HCT116 (cell line): ENCODE results near the gene SLFNL1. TPM values are rescaled to one million over a fixed set of nuclear protein-coding genes. Genes with fewer than 3 reads are reported as not detected.

Experiments
- ATAC-seq: fragments of 200-7000 bp; cut with Tn5 transposase; 2 replicates; pipeline ENCODE4 v1.9.1; 2020; ENCODE audit warnings: mild to moderate bottlenecking, moderate library complexity
- BruUV-seq: library from RNA; stranded (reverse); fragments of 400-500 nt; replicated peaks from 2 replicates; lab custom pipeline; 2021; lab: Mats Ljungman, UMichigan
- CTCF ChIA-PET: fragments of 300-600 bp; sonication (Branson Sonifier 250); formaldehyde crosslinking; loops from one replicate; lab custom pipeline; 2021; ENCODE audit warnings: antibody characterized with exemption; lab: Charles Lee
- POLR2A ChIA-PET: fragments of 300-600, 350-600 bp; sonication (Branson Sonifier 250); formaldehyde crosslinking; loops from one replicate; lab custom pipeline; 2021; ENCODE audit warnings: antibody characterized with exemption; lab: Charles Lee
- RAD21 ChIA-PET, 2 experiments: fragments of 300-600 bp; sonication (Branson Sonifier 250); formaldehyde crosslinking; loops; one replicate each; lab custom pipeline; 2023; ENCODE audit warnings: low total read pairs in 2 of 2; ENCODE audit not compliant: uncharacterized antibody in 2 of 2, unreplicated experiment in 2 of 2, low non-redundant PET in 1 of 2; lab: Charles Lee
- DNase-seq: peaks from one replicate; pipeline ENCODE4 v3.0.0-alpha.2; 2010; ENCODE audit warnings: low read depth, low spot score
- H2AFZ ChIP-seq: fragments of 200-600 bp; shearing (Covaris generic), sonication (generic); 2 replicates; pipeline ENCODE4 v1.6.1; 2017; ENCODE audit warnings: low read depth, mixed run types, mixed read lengths, antibody characterized with exemption, low read length; ENCODE audit not compliant: poor library complexity, severe bottlenecking
- H3K27ac ChIP-seq: 2 replicates; pipeline ENCODE4 v1.5.1; 2012; ENCODE audit warnings: low read depth, low read length
- H3K27me3 ChIP-seq: fragments of 200-600 bp; sonication (generic); 2 replicates; pipeline ENCODE4 v1.6.1; 2016; ENCODE audit warnings: mixed run types, low read length, mixed read lengths; ENCODE audit not compliant: insufficient read depth
- H3K36me3 ChIP-seq, 2 experiments: fragments of 200-500 bp in 1 of 2; fragments of 200-600 bp in 1 of 2; sonication (Bioruptor generic) in 1 of 2; sonication (generic) in 1 of 2; 2 replicates each; pipeline versions ENCODE4 v1.5.1 to v1.6.1; 2014 to 2016; ENCODE audit warnings: low read length in 2 of 2, inconsistent platforms in 1 of 2, mixed read lengths in 1 of 2, mixed run types in 1 of 2; ENCODE audit not compliant: insufficient read depth in 2 of 2, control insufficient read depth in 1 of 2
- H3K4me1 ChIP-seq, 2 experiments: fragments of 200-600 bp in 1 of 2; sonication (generic) in 1 of 2; 2 replicates each; pipeline versions ENCODE4 v1.5.1 to v1.6.1; 2012 to 2017; ENCODE audit warnings: low read length in 2 of 2, inconsistent platforms in 1 of 2, mild to moderate bottlenecking in 1 of 2, mixed read lengths in 1 of 2, mixed run types in 1 of 2, moderate library complexity in 1 of 2; ENCODE audit not compliant: insufficient read depth in 2 of 2, control insufficient read depth in 1 of 2
- H3K4me2 ChIP-seq: fragments of 200-600 bp; sonication (generic); 2 replicates; pipeline ENCODE4 v1.6.1; 2017; ENCODE audit warnings: mixed run types, low read length, mixed read lengths
- H3K4me3 ChIP-seq, 2 experiments: fragments of 200-600 bp in 1 of 2; sonication (generic) in 1 of 2; replicated peaks in 1 of 2; 2 replicates each; pipeline ENCODE4 v1.5.1; 2011 to 2016; ENCODE audit warnings: low read length in 2 of 2, control low read depth in 1 of 2, low read depth in 1 of 2, mild to moderate bottlenecking in 1 of 2, mixed read lengths in 1 of 2, mixed run types in 1 of 2
- H3K79me2 ChIP-seq: fragments of 200-600 bp; sonication (generic); 2 replicates; pipeline ENCODE4 v1.6.1; 2017; ENCODE audit warnings: mild to moderate bottlenecking, mixed run types, low read length, moderate library complexity, mixed read lengths; ENCODE audit not compliant: insufficient read depth
- H3K9ac ChIP-seq: fragments of 200-600 bp; sonication (generic); 2 replicates; pipeline ENCODE4 v1.6.1; 2016; ENCODE audit warnings: low read length, mixed read lengths
- H3K9me2 ChIP-seq: fragments of 200-600 bp; sonication (generic), shearing (Covaris generic); 2 replicates; pipeline ENCODE4 v1.6.1; 2017; ENCODE audit warnings: mixed run types, mild to moderate bottlenecking, moderate library complexity; ENCODE audit not compliant: insufficient read depth
- H3K9me3 ChIP-seq, 2 experiments: fragments of 200-500 bp in 1 of 2; fragments of 200-600 bp in 1 of 2; sonication (Bioruptor generic) in 1 of 2; sonication (generic) in 1 of 2; 2 replicates each; pipeline ENCODE4 v1.6.1; 2014 to 2017; ENCODE audit warnings: low read length in 2 of 2, mixed read lengths in 2 of 2, inconsistent platforms in 1 of 2, low read depth in 1 of 2, mild to moderate bottlenecking in 1 of 2, mixed run types in 1 of 2, moderate library complexity in 1 of 2; ENCODE audit not compliant: control insufficient read depth in 1 of 2, insufficient read depth in 1 of 2
- H4K20me1 ChIP-seq: fragments of 200-600 bp; sonication (generic), shearing (Covaris generic); 2 replicates; pipeline ENCODE4 v1.6.1; 2017; ENCODE audit warnings: mixed run types, mild to moderate bottlenecking, moderate library complexity; ENCODE audit not compliant: insufficient read depth
- ATF3 ChIP-seq: IDR thresholded peaks from 2 replicates; pipeline ENCODE4 v1.6.1; 2012
- CBX3 ChIP-seq: IDR thresholded peaks from 2 replicates; pipeline ENCODE4 v1.6.1; 2012; ENCODE audit warnings: low read depth
- CEBPB ChIP-seq: IDR thresholded peaks from 2 replicates; pipeline ENCODE4 v1.6.1; 2012; ENCODE audit warnings: low read depth
- CTCF ChIP-seq, 3 experiments: fragments of 200-600 bp in 1 of 3; sonication (generic) in 1 of 3; IDR thresholded peaks in 2 of 3; conservative IDR thresholded peaks in 1 of 3; 2 replicates each; pipeline ENCODE4 v1.5.1; 2012 to 2017; ENCODE audit warnings: low read depth in 2 of 3, low read length in 2 of 3, antibody characterized with exemption in 1 of 3, borderline replicate concordance in 1 of 3, control low read depth in 1 of 3, mild to moderate bottlenecking in 1 of 3, mixed read lengths in 1 of 3, mixed run types in 1 of 3, moderate library complexity in 1 of 3; ENCODE audit not compliant: insufficient read depth in 1 of 3
- EGR1 ChIP-seq: IDR thresholded peaks from 2 replicates; pipeline ENCODE4 v1.6.1; 2012; ENCODE audit warnings: low read depth
- EZH2 ChIP-seq: fragments of 200-600 bp; sonication (generic); IDR thresholded peaks from 2 replicates; pipeline ENCODE4 v1.6.1; 2017; ENCODE audit warnings: antibody characterized with exemption, mixed run types
- EZH2phosphoT487 ChIP-seq: fragments of 200-600 bp; IDR thresholded peaks from 2 replicates; pipeline ENCODE4 v1.6.1; 2018; ENCODE audit warnings: antibody characterized with exemption, borderline replicate concordance
- FOSL1 ChIP-seq: IDR thresholded peaks from 2 replicates; pipeline ENCODE4 v1.6.1; 2012; ENCODE audit warnings: low read depth
- JUND ChIP-seq: IDR thresholded peaks from 2 replicates; pipeline ENCODE4 v1.6.1; 2012
- POLR2A ChIP-seq: IDR thresholded peaks from 2 replicates; pipeline ENCODE4 v1.7.0; 2011; ENCODE audit warnings: borderline replicate concordance; ENCODE audit not compliant: insufficient read depth, insufficient read length; ENCODE audit errors: extremely low read depth
- POLR2AphosphoS5 ChIP-seq: IDR thresholded peaks from 2 replicates; pipeline ENCODE4 v1.6.1; 2011; ENCODE audit warnings: mild to moderate bottlenecking, low read depth, low read length, moderate library complexity
- RAD21 ChIP-seq: IDR thresholded peaks from 2 replicates; pipeline ENCODE4 v1.6.1; 2012; ENCODE audit warnings: low read depth, mild to moderate bottlenecking
- SIN3A ChIP-seq: IDR thresholded peaks from 2 replicates; pipeline ENCODE4 v1.6.1; 2012; ENCODE audit warnings: low read depth
- SP1 ChIP-seq: IDR thresholded peaks from 2 replicates; pipeline ENCODE4 v1.6.1; 2012; ENCODE audit warnings: low read depth
- SRF ChIP-seq: IDR thresholded peaks from 2 replicates; pipeline ENCODE4 v1.6.1; 2012; ENCODE audit warnings: low read depth
- TCF7L2 ChIP-seq: IDR thresholded peaks from 2 replicates; pipeline ENCODE4 v1.7.0; 2011; ENCODE audit warnings: borderline replicate concordance, inconsistent platforms; ENCODE audit not compliant: insufficient read depth, insufficient read length; ENCODE audit errors: extremely low read depth
- ZFX ChIP-seq: fragments of 450-650 bp; IDR thresholded peaks from 2 replicates; pipeline ENCODE4 v1.6.1; 2017
- intact Hi-C: fragments of 100-400 bp; cut with micrococcal nuclease; formaldehyde crosslinking; loops from 2 replicates; pipeline ENCODE4 v1.10.0; 2022
- total RNA-seq: library from RNA; stranded (reverse); gene quantifications from one replicate; pipeline ENCODE4 v1.2.1, GENCODE V29; 2021; ENCODE audit not compliant: unreplicated experiment
- TF ChIP-seq, protein P1 (sequence below): IDR thresholded peaks from 2 replicates; pipeline ENCODE4 v1.6.1; 2011; ENCODE audit warnings: mild to moderate bottlenecking, low read length, moderate library complexity; ENCODE audit not compliant: insufficient replicate concordance; ENCODE audit errors: extremely low read depth

SLFNL1 gene
- total RNA-seq, 1 experiment from 2014 or later = 0.20 TPM

DNA sequence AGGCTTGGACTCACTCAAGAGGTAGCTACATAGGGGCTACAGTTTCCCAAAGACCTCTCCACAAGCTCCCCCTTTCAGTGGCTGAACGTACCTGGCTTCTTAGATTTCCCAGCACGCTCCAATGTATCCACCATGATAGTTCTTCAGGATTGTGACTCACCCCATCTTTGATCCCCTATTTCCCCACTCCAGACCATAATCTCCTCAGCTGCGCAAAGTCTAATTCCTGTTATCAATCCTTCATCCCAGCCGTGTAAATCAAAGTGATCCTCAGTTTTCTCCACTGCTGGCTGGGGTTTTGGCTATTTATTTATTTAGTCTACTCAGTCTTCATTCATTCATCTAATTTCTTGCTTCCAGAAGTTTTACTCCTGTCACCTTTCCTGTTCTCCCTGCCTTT is 55.1 kb downstream of the SLFNL1 start:
- DNase-seq (no peak), ATAC-seq (no peak)
- H4K20me1 ChIP-seq = no peaks in the 10 kb centered on the region
- ChIA-PET POLR2A (interaction anchor here (2.1 kb wide), 1 partner anchor 13 kb away, joined by 6 read pairs; the partner anchor contains the start of gene CTPS1), RAD21 (no interaction called here), CTCF (interaction anchor here (1.1 to 1.6 kb wide), 2 partner anchors 14 to 15 kb away, joined by 3 to 7 read pairs; no protein-coding TSS in a partner anchor)
- H3K79me2 ChIP-seq = no peaks in the 10 kb centered on the region
- H3K27me3 ChIP-seq = no peaks in the 10 kb centered on the region
- H3K9me3 ChIP-seq = no peaks in the 10 kb centered on the region
- peaks cover 18 to 42% of the 10 kb centered on the region in 2 experiments for H3K4me1 ChIP-seq
- H3K9ac ChIP-seq = peak overlapping the region; percentile 17; the same call in 1 of the 2 replicates
- H2AFZ ChIP-seq = no peak overlapping the region
- H3K27ac ChIP-seq = no peak overlapping the region
- intact Hi-C loops = no loop called here
- no peak overlapping the region for H3K4me3 ChIP-seq
- H3K36me3 ChIP-seq = no peaks in the 10 kb centered on the region
- no peak for TF ChIP-seq CBX3
- TF ChIP-seq CTCF (IDR thresholded peaks at IDR 0.05 in 2 of 3, conservative IDR thresholded peaks at IDR 0.05 in 1 of 3; ENCODE audit: borderline replicate concordance in 1 of 3, insufficient read depth in 1 of 3, low read depth in 2 of 3, low read length in 2 of 3) = no peak
- TF ChIP-seq SRF = no peak
- no peak for TF ChIP-seq POLR2AphosphoS5
- no peak for TF ChIP-seq CEBPB
- TF ChIP-seq SIN3A = no peak
- no peak for TF ChIP-seq RAD21
- TF ChIP-seq JUND = no peak
- TF ChIP-seq, protein P1, sequence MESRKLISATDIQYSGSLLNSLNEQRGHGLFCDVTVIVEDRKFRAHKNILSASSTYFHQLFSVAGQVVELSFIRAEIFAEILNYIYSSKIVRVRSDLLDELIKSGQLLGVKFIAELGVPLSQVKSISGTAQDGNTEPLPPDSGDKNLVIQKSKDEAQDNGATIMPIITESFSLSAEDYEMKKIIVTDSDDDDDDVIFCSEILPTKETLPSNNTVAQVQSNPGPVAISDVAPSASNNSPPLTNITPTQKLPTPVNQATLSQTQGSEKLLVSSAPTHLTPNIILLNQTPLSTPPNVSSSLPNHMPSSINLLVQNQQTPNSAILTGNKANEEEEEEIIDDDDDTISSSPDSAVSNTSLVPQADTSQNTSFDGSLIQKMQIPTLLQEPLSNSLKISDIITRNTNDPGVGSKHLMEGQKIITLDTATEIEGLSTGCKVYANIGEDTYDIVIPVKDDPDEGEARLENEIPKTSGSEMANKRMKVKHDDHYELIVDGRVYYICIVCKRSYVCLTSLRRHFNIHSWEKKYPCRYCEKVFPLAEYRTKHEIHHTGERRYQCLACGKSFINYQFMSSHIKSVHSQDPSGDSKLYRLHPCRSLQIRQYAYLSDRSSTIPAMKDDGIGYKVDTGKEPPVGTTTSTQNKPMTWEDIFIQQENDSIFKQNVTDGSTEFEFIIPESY = no peak
- no peak for TF ChIP-seq TCF7L2
- TF ChIP-seq SP1 = no peak
- TF ChIP-seq EZH2 = no peak
- no peak for TF ChIP-seq EGR1
- TF ChIP-seq ZFX = no peak
- TF ChIP-seq EZH2phosphoT487 = no peak
- TF ChIP-seq FOSL1 = no peak
- no peak for TF ChIP-seq POLR2A
- TF ChIP-seq ATF3 = no peak
- H3K9me2 ChIP-seq = no peaks in the 10 kb centered on the region
- H3K4me2 ChIP-seq = no peak overlapping the region
- no TSS peak for BruUV-seq
